ENCODE data around the gene TBX5. TPM values are rescaled to one million over a fixed set of nuclear protein-coding genes. Genes with fewer than 3 reads are reported as not detected.

Gene TBX5
- polyA plus RNA-seq, 1 donor (not counting 4 experiments of a cell fraction or from before 2014, with no cell fraction given): not detected

- TF ChIP-seq EZH2 (IDR thresholded peaks at IDR 0.05; ENCODE audit: low read length): no peak
- TF ChIP-seq CTCF (optimal IDR thresholded peaks at IDR 0.05 in 1 of 3, IDR thresholded peaks at IDR 0.05 in 1 of 3, conservative IDR thresholded peaks at IDR 0.05 in 1 of 3; ENCODE audit: extremely low read depth in 1 of 3, insufficient read depth in 2 of 3, low read length in 3 of 3): no peak
- no peak for DNase-seq (ENCODE audit: low read depth, low spot score)
- no peaks in the 10 kb centered on the region for H4K20me1 ChIP-seq (ENCODE audit: control insufficient read depth, extremely low read depth, insufficient read depth, low read length)
- H3K9me3 ChIP-seq (ENCODE audit: control insufficient read depth, low read depth, low read length): no peaks in the 10 kb centered on the region
- H3K4me1 ChIP-seq (ENCODE audit: control insufficient read depth, extremely low read depth, insufficient read depth, low read length): no peaks in the 10 kb centered on the region
- no peak overlapping the region for H3K27ac ChIP-seq (ENCODE audit: control insufficient read depth, insufficient read depth, low read length)
- FAIRE-seq: no peak
- dilution Hi-C loops (cut with MboI; ENCODE audit: extremely low pct_ligation_motif_present, low sequenced_read_pairs): no loop called here
- no peaks in the 10 kb centered on the region for H3K79me2 ChIP-seq (ENCODE audit: control insufficient read depth, insufficient read depth, low read length)
- H3K36me3 ChIP-seq (ENCODE audit: control insufficient read depth in 2 of 2, extremely low read depth in 1 of 2, insufficient read depth in 2 of 2, low read length in 2 of 2): no peaks in the 10 kb centered on the region
- no peaks in the 10 kb centered on the region for H3K27me3 ChIP-seq (ENCODE audit: control insufficient read depth, extremely low read depth, insufficient read depth, low read length)
- no peak overlapping the region for H3K4me3 ChIP-seq (ENCODE audit: control insufficient read depth in 2 of 3, extremely low read depth in 1 of 3, insufficient read depth in 2 of 3, low read depth in 1 of 3, low read length in 3 of 3)
- H3K9ac ChIP-seq (ENCODE audit: control insufficient read depth, extremely low read depth, insufficient read depth, low read length): no peak overlapping the region
- no peaks in the 10 kb centered on the region for H3K9me1 ChIP-seq (ENCODE audit: control insufficient read depth, extremely low read depth, insufficient read depth, low read length)
- no peak overlapping the region for H3K4me2 ChIP-seq (ENCODE audit: control insufficient read depth, extremely low read depth, insufficient read depth, low read depth, low read length)
- H2AFZ ChIP-seq (ENCODE audit: control insufficient read depth, low read length): no peak overlapping the region
Measured at GRCh38 chr12:114340231-114340630, 65.7 kb downstream of the TBX5 start.

GRCh38 chr12:114339626-114340025 lies 66.3 kb downstream of the TBX5 start:
- Histone ChIP-seq H3K9me3 (ENCODE audit: control insufficient read depth, low read depth, low read length) (no peaks in the 10 kb centered on the region), H3K79me2 (ENCODE audit: control insufficient read depth, insufficient read depth, low read length) (no peaks in the 10 kb centered on the region), H3K27me3 (ENCODE audit: control insufficient read depth, extremely low read depth, insufficient read depth, low read length) (no peaks in the 10 kb centered on the region), H3K27ac (ENCODE audit: control insufficient read depth, insufficient read depth, low read length) (no peak overlapping the region), H3K9me1 (ENCODE audit: control insufficient read depth, extremely low read depth, insufficient read depth, low read length) (no peaks in the 10 kb centered on the region), H2AFZ (ENCODE audit: control insufficient read depth, low read length) (no peak overlapping the region), H3K4me2 (ENCODE audit: control insufficient read depth, extremely low read depth, insufficient read depth, low read depth, low read length) (no peak overlapping the region), H3K36me3 (ENCODE audit: control insufficient read depth in 2 of 2, extremely low read depth in 1 of 2, insufficient read depth in 2 of 2, low read length in 2 of 2) (no peaks in the 10 kb centered on the region), H3K4me1 (ENCODE audit: control insufficient read depth, extremely low read depth, insufficient read depth, low read length) (no peaks in the 10 kb centered on the region), H3K9ac (ENCODE audit: control insufficient read depth, extremely low read depth, insufficient read depth, low read length) (no peak overlapping the region), H3K4me3 (ENCODE audit: control insufficient read depth in 2 of 3, extremely low read depth in 1 of 3, insufficient read depth in 2 of 3, low read depth in 1 of 3, low read length in 3 of 3) (no peak overlapping the region), H4K20me1 (ENCODE audit: control insufficient read depth, extremely low read depth, insufficient read depth, low read length) (no peaks in the 10 kb centered on the region)
- DNase-seq (ENCODE audit: low read depth, low spot score) (no peak), FAIRE-seq (no peak)
- TF ChIP-seq CTCF (optimal IDR thresholded peaks at IDR 0.05 in 1 of 3, IDR thresholded peaks at IDR 0.05 in 1 of 3, conservative IDR thresholded peaks at IDR 0.05 in 1 of 3; ENCODE audit: extremely low read depth in 1 of 3, insufficient read depth in 2 of 3, low read length in 3 of 3) (no peak), EZH2 (IDR thresholded peaks at IDR 0.05; ENCODE audit: low read length) (no peak)
- dilution Hi-C loops (cut with MboI; ENCODE audit: extremely low pct_ligation_motif_present, low sequenced_read_pairs): no loop called here
